Ovary (tissue), 10 donors: ENCODE data around the gene IQCF2. TPM values are rescaled to one million over a fixed set of nuclear protein-coding genes. Genes with fewer than 3 reads are reported as not detected.

Source experiments
- DNase-seq, 5 donors: peaks; one replicate each; pipeline ENCODE4 v3.0.0-alpha.2; 2019 to 2020
- H3K27ac ChIP-seq, 2 donors: fragments of 200-600 bp; one replicate each; pipeline versions ENCODE4 v1.5.1 to v1.8.0; 2019 to 2022
- H3K27me3 ChIP-seq: fragments of 200-600 bp; one replicate; pipeline ENCODE4 v1.8.0; 2022
- H3K36me3 ChIP-seq: fragments of 200-600 bp; sonication (generic); one replicate; pipeline ENCODE4 v1.5.1; 2019
- H3K4me1 ChIP-seq: one replicate; pipeline ENCODE4 v1.8.1; 2013; ENCODE audit warnings: mild to moderate bottlenecking, moderate library complexity; ENCODE audit not compliant: insufficient read depth
- H3K4me3 ChIP-seq: fragments of 200-600 bp; sonication (generic); one replicate; pipeline ENCODE4 v1.5.1; 2017
- H3K9me3 ChIP-seq, 2 donors: fragments of 200-600 bp in 1 of 2; sonication (generic) in 1 of 2; one replicate each; pipeline versions ENCODE4 v1.5.1 to v1.8.1; 2013 to 2019; ENCODE audit warnings: mild to moderate bottlenecking in 1 of 2, moderate library complexity in 1 of 2
- CTCF ChIP-seq, 3 donors: fragments of 450-650 bp in 2 of 3; fragments of 200-600 bp in 1 of 3; IDR thresholded peaks; one replicate each; pipeline versions ENCODE4 v1.5.1 to v1.8.0; 2016 to 2022; ENCODE audit warnings: antibody characterized with exemption in 3 of 3, mild to moderate bottlenecking in 1 of 3
- EP300 ChIP-seq: sonication (generic); formaldehyde crosslinking; IDR thresholded peaks from one replicate; pipeline ENCODE4 v1.6.1; 2017; ENCODE audit warnings: antibody characterized with exemption
- POLR2A ChIP-seq: fragments of 450-650 bp; IDR thresholded peaks from one replicate; pipeline ENCODE4 v1.6.1; 2017; ENCODE audit warnings: antibody characterized with exemption, mild to moderate bottlenecking, moderate library complexity
- WGBS, 3 donors: extraction: QIAGEN DNeasy Blood & Tissue Kit in 1 of 3; methylation state at CpG; one replicate each; pipeline versions ENCODE4 v1.1.5 to v1.1.7; 2013 to 2017; 5-methylcytosine and 5-hydroxymethylcytosine counted together
- intact Hi-C, 4 donors: fragments of 100-400 bp; cut with DNase I; formaldehyde crosslinking; loops; one replicate each; pipeline versions ENCODE4 v1.11.0 to v1.15.1; 2022 to 2023
- long read RNA-seq, 3 donors: library from polyadenylated mRNA in 2 of 3; unstranded in 2 of 3; transcript quantifications; one replicate each; pipeline ENCODE4 v2.0.0 and lab custom pipeline, GENCODE V29; 2021 to 2026
- polyA plus RNA-seq, 2 donors: library from polyadenylated mRNA; stranded (reverse); fragments of 200-250 nt in 1 of 2; fragments of 350-450 nt in 1 of 2; fragmentation: Illumina TruSeq in 1 of 2; extraction: RNeasy Lipid Tissue Mini Kit (QIAGEN cat#74804) in 1 of 2; gene quantifications; one replicate each; pipeline ENCODE4 v1.2.3, GENCODE V29; 2013 to 2014
- total RNA-seq, 7 donors: library from RNA; depleted of rRNA in 2 of 7; stranded (reverse); fragments of >200 nt in 2 of 7; fragmentation: NEBNext Ultra II Directional in 3 of 7; extraction: Animal tissue kit (Norgen Biotek cat#: 25700) in 3 of 7; gene quantifications; one replicate each; pipeline versions ENCODE4 v1.1.0 to v1.2.4, GENCODE V29; 2016 to 2023
- donor health status: DM: no; HTN: no; CAD: no; lungs with moderate emphysema.
- donor health status: DM: no; HTN: no; CAD: no.
- donor health status: Bipolar disorder and iron deficiency.
- donor health status: DM: yes; HTN: yes; CAD: no.
- donor health status: DM: no; HTN: no; CAD: no.
- donor health status: DM: yes; HTN: yes; CAD: no.

Gene IQCF2
- total RNA-seq (not detected), polyA plus RNA-seq (not detected)
- long read RNA-seq, donor 1: 0 reads
- long read RNA-seq, donor 2: 0 reads
- long read RNA-seq, donor 3: 0 reads

GRCh38 chr3:51860703-51861665, at the start of gene IQCF2:
Gene IQCF2 (plus strand): TSS chr3:51861615. CDS start chr3:51861667, 52 bp downstream.
- no peaks in the 10 kb centered on the region for H3K9me3 ChIP-seq
- no peak within 1 kb of the TSS for H3K27ac ChIP-seq
- H3K36me3 ChIP-seq: no peaks in the 10 kb centered on the region
- intact Hi-C loops: no loop called here
- no peaks in the 10 kb centered on the region for H3K27me3 ChIP-seq
- no peak within 1 kb of the TSS for H3K4me3 ChIP-seq
- WGBS, 3 donors: 68 to 75% (median 71%) methylated on average over 6 to 7 of the region's 7 CpGs
- H3K4me1 ChIP-seq: no peaks in the 10 kb centered on the region
- TF ChIP-seq EP300 (no peak), CTCF (IDR thresholded peaks at IDR 0.05) (no peak), POLR2A (no peak)
- no peak for DNase-seq

- 44 to 81% (median 64%) methylated on average over 4 to 6 of the region's 6 CpGs for WGBS, 3 donors
Measured at GRCh38 chr3:51813539-51813938, 47.9 kb upstream of the IQCF2 start.

GRCh38 chr3:51814034-51814433, 47.4 kb upstream of the IQCF2 start:
- 85 to 92% (median 87%) methylated on average over 3 of the region's 3 CpGs for WGBS, 3 donors
- intact Hi-C loops: no loop called here
- DNase-seq: no peak
- Histone ChIP-seq H3K36me3 (no peaks in the 10 kb centered on the region), H3K27ac (no peak overlapping the region), H3K27me3 (no peaks in the 10 kb centered on the region), H3K4me1 (no peaks in the 10 kb centered on the region), H3K9me3 (no peaks in the 10 kb centered on the region), H3K4me3 (no peak overlapping the region)
- TF ChIP-seq CTCF (IDR thresholded peaks at IDR 0.05): no peak
- no peak for TF ChIP-seq POLR2A
- TF ChIP-seq EP300: no peak

More at GRCh38 chr3:51813539-51813938, 47.9 kb upstream of the IQCF2 start:
- Histone ChIP-seq H3K9me3 (no peaks in the 10 kb centered on the region), H3K36me3 (no peaks in the 10 kb centered on the region), H3K27ac (no peak overlapping the region), H3K27me3 (no peaks in the 10 kb centered on the region), H3K4me3 (no peak overlapping the region), H3K4me1 (no peaks in the 10 kb centered on the region)
- intact Hi-C loops: no loop called here
- DNase-seq: no peak
- TF ChIP-seq POLR2A (no peak), EP300 (no peak), CTCF (IDR thresholded peaks at IDR 0.05) (no peak)

GRCh38 chr3:51815614-51816013, 45.8 kb upstream of the IQCF2 start:
- no peaks in the 10 kb centered on the region for H3K9me3 ChIP-seq
- H3K4me1 ChIP-seq: no peaks in the 10 kb centered on the region
- TF ChIP-seq EP300 (no peak), CTCF (IDR thresholded peaks at IDR 0.05) (no peak)
- DNase-seq: no peak
- 57 to 58% (median 58%) methylated on average over 4 of the region's 4 CpGs for WGBS, 3 donors
- H3K4me3 ChIP-seq: no peak overlapping the region
- no peaks in the 10 kb centered on the region for H3K36me3 ChIP-seq
- no peaks in the 10 kb centered on the region for H3K27me3 ChIP-seq
- H3K27ac ChIP-seq: no peak overlapping the region
- intact Hi-C loops: no loop called here
